ENCODE measurements around the gene SERF1B.
"Not testable (repeated sequence)": the region's sequence is repeated elsewhere in the genome, so short reads cannot be mapped to it uniquely, and the experiment has no call there.

Gene SERF1B

GRCh38 chr5:70025106-70025844 is at the start of gene SERF1B:
Gene SERF1B (plus strand): TSS chr5:70025251. CDS start chr5:70025452, 201 bp downstream.
- not testable (repeated sequence) for DNase-seq

DNA sequence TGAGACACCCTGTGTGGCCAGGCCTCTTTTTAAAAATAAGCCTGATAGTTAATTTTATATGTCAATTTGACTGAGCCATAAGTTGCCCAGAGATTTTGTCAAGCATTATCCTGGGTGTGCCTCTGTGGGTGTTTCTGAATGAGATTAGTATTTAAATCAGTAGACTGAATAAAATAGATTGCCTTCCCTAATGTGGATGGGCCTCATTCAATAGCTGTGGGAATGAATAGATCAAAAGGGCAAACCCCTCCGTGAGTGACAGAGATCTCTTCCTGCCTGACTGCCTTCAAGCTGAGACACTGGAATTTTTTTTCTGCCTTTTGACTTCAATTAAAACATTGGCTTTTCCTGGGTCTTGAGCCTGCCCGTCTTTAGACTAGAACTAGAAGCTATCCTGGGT is 33.3 kb upstream of the SERF1B start:
- DNase-seq: not testable (repeated sequence)

- not testable (repeated sequence) for DNase-seq
These were observed 29.5 kb upstream of the SERF1B start for GRCh38 chr5:69995535-69995934.

- DNase-seq: not testable (repeated sequence)
These were observed 4.4 kb upstream of the SERF1B start for GRCh38 chr5:70020660-70021059.

GRCh38 chr5:70025845-70026145 is 744 bp downstream of the SERF1B start:
- DNase-seq: not testable (repeated sequence)

- DNase-seq: not testable (repeated sequence)
These were observed 6.2 kb downstream of the SERF1B start for GRCh38 chr5:70031204-70031603.

DNA sequence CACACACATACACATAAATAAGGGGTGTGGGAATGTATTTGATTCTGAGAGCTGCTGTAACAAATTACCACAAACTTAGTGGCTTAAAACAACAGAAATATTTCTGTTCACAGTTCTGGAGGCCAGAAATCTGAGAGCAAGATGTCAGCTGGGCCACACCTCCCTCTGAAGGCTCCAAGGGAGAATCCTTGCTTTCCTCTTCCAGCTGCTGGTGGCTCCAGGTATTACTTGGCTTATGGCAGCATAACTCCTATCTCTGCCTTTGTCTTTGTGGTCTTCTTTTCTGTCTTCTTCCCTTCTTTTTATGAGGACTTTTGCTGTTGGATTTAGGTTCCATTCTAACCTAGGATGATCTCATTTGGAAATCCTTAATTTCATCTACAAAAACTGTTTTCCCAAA is 16.4 kb downstream of the SERF1B start:
- not testable (repeated sequence) for DNase-seq

GRCh38 chr5:70049790-70050142 is 24.7 kb downstream of the SERF1B start:
- not testable (repeated sequence) for DNase-seq

DNA sequence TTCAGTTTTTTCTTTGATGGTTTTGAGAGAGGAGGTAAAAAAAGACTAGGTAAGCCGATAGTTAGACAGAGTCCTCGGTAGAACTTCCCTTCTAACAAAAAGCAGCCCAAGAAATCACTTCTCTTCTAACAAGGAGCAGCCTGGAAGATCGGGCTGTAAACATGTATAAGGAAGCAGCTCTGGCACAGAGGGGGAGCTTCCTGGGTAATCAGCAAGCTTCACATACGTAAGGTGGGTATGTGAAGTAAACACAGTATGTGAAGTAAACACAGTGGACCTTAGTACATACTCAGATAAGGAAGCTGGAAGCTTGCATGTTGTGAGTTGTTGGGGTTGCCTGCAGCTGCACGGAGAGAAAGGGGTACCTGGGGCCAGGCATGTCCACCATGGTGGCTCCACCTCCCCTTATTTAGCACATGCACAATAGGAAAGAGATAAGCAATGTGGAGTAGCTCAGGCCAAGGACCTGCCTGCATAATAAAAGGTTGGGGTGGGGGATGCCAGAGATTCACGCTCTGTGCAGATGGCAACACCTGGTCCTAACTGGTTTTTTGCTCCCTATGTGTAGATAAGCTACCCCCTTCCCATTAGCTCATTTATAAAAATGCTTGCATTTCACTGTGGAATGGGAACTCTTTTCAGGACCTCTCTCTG is 31.4 kb downstream of the SERF1B start:
- not testable (repeated sequence) for DNase-seq

- DNase-seq: not testable (repeated sequence)
These were observed 32.1 kb downstream of the SERF1B start for GRCh38 chr5:70057140-70057539.

- DNase-seq: not testable (repeated sequence)
These were observed 52.6 kb downstream of the SERF1B start for GRCh38 chr5:70077632-70078031.

- not testable (repeated sequence) for DNase-seq
These were observed 63.9 kb downstream of the SERF1B start for GRCh38 chr5:70088907-70089464.

DNA sequence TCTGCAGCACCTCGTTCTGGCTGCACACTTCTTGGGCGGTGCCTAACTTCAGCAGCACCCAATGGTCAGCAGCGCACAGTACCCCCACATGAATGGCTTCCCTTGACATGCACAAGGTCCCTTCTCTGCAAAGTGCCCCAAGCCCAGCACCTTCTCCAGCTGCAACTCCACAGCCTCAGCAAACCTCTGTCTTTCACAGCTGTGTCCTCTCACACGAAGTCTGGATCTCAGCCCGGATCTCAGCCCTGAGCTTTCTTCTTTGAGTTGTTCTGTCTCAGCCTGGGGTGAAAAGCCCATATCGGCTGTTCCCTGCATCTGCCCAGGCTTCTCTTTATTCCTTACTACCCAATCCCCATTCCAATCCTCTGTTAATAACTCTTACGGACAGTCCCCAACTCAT is 66.7 kb downstream of the SERF1B start:
- DNase-seq: not testable (repeated sequence)

Measured in activated naive CD4-positive, alpha-beta T cell treated with anti-CD3 and anti-CD28 coated beads, Interleukin-2, amount 50 U/mL, for 16 hours (primary cell).